HG03565 (cell line): ENCODE measurements around the gene FAM24B.
"Not testable (repeated sequence)": the region's sequence is repeated elsewhere in the genome, so short reads cannot be mapped to it uniquely, and the experiment has no call there.

Source experiments
- ATAC-seq: cut with Tn5 transposase; IDR thresholded peaks from one replicate; pipeline ENCODE4 v1.9.1; 2021; ENCODE audit warnings: mild to moderate bottlenecking, moderate library complexity; ENCODE audit not compliant: unreplicated experiment

FAM24B gene

DNA sequence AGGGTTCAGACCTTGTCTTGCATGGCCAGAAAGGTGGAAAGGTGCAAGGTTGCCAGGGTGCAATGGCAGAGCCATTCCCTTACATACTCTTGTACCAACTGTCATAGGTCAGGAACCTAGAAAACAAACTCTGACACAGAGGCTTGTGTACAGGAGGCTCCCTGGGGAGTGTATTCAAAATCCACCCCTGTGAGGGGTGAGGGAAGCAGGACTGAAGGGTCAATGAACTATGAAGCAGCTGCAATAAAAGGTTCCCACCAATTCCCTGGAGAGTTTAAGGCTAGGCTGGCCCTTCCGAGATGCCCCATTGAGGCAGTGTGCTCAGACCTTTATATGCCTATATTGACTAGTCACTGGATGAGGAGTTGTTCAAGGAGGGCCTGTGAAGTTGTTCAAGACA is 19.9 kb downstream of the FAM24B start:
- no peak for ATAC-seq

DNA sequence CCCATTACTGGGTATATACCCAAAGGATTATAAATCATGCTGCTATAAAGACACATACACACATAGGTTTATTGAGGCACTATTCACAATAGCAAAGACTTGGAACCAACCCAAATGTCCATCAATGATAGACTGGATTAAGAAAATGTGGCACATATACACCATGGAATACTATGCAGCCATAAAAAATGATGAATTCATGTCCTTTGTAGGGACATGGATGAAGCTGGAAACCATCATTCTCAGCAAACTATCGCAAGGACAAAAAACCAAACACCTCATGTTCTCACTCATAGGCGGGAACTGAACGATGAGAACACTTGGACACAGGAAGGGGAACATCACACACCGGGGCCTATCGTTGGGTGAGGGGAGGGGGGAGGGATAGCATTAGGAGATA is 21.3 kb downstream of the FAM24B start:
- ATAC-seq: not testable (repeated sequence)

DNA sequence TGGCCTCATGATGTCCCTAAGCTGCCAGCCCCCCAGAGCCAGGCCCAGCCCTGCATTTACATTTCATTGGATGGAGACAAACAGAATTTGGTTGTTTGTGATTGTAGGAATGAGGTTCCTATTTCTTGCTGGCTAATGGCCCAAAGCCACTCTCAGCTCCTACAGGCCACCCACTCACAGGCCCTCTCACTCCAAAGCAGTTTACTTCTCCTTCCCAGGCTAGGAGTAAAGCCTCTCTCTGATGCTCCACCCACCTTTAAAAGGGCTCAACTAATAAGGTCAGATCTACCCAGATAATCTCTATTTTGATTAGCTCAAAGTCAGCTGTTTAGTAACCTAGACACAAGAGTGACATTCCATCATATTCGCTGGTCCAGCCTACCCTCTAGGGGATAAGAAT is 22.5 kb downstream of the FAM24B start:
- no peak for ATAC-seq

DNA sequence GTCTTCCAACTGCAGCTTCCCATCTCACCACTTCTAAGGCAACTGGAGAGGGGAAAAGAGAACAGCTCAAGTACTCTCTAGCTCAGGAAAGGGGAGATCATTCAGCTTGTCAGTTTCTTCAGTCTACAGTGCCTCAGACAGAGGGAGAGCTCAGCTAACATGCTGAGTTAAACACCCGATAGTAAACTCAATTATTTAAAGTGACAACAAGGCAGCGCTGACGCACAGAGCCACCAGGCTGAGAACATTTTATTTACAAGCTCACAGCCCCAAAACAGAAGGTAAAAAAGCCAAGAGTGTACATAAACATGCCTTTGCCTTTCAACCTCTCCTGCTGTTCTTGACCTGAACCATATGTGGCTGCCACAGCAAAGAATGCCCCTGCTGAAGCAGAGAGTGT is 23.6 kb downstream of the FAM24B start:
- no peak for ATAC-seq

DNA sequence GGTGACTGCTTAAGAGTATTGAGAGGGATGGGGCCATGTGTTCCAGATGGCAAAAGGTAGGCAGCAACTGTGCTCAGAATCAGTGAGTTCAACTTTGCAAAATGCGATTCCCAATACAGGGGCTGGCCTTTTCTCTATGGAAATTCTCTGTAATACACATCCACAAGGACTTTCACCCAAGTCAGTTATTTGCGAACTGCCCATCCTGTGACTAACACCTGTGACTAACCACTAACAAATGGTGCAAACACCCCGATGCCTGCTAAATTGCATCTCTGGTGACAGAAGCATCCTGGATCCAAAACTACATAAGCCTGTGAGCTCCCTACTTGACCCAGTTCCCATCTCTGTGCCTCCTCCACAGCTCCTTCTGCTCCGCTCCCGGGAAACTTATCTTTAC is 24.7 kb downstream of the FAM24B start:
- ATAC-seq: no peak

DNA sequence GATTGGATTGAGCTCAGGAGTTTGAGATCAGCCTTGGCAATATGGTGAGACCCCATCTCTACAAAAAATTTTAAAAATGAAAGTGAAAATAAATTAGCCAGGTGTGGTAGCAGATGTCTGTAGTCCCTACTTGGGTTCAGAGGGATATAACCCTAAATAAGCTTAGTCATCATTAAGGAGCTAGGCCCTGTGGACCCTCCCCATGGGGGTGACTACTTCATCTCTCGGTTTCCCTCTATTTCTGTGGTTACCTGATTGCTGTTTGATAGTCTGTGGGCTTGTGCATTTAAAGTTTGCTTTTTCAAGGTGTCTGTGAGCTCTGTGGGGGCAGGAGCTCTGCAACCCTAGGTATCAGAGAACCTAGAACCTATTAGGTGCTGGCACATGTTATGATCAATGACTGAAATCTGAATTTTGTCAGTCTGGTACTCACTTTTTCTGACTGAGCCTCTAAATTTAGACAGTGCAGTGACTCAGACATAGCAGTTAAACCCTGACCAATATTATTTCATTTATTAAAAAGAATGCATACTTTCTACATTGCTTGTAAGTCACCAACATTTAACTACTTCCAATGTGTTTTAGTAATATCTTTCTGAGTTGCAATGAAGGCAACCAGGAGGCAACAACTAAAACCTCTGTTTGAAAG is 25.6 kb downstream of the FAM24B start:
- no peak for ATAC-seq

DNA sequence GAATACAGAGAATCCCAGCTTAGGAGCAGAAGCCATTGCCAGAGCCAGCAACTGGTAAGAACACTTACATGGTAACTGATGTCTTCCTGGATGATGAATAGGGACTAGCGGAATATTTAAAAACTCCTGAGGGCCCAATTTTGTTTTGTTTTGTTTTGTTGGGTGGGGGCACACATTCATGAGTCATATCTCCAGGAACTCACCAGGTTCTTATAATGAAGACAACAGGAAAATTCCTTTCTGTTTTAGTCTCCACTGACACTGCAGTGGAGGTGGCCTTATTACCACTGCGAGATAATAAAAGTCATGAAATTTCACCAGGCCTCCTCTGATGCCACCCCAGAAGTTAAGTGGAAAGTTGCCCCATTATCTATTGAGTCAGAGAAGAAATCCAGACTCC is 27.1 kb downstream of the FAM24B start:
- no peak for ATAC-seq

DNA sequence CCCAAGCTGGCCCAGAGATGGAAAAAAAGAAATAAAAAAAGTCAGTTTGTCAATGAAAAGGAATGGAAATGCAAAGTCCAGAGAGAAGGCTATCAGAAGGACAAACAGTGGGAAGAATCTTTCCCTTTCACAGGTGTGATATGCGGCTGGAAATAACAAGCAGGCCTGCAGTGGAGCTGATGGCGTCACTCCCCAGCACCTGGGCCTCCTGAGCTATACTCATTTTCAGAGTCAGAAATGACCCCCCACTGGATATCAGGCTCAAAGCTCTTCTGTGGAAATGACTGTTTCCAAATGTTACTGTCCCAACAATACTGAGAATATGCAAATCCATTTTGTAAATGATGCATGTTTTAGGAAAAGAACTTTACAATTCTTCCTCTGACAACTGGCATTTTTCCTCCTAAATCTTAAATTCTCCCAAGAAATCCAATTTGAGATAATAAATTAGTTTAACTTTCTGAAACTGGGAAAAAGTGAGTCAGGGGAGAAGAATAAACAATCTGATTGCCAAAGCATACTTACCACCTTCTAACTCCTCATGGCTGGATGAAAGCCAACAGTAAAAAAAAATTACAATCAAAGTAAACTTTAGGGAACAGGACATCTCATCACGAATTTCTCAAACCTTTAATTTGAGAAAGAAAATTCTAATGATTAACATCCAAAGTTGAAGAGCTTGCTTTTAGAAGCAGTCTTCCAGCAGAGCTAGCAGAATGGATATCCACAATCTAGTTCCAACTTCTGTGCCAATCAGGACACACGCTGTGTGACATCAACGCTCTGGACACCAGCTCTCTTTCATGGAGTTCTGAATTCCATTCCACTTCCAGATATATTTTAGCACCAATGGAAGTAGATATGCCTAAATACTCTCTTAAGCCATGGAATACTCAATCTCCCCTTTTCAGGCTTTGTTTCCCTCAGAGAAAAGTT is 28.4 kb downstream of the FAM24B start:
- no peak for ATAC-seq

DNA sequence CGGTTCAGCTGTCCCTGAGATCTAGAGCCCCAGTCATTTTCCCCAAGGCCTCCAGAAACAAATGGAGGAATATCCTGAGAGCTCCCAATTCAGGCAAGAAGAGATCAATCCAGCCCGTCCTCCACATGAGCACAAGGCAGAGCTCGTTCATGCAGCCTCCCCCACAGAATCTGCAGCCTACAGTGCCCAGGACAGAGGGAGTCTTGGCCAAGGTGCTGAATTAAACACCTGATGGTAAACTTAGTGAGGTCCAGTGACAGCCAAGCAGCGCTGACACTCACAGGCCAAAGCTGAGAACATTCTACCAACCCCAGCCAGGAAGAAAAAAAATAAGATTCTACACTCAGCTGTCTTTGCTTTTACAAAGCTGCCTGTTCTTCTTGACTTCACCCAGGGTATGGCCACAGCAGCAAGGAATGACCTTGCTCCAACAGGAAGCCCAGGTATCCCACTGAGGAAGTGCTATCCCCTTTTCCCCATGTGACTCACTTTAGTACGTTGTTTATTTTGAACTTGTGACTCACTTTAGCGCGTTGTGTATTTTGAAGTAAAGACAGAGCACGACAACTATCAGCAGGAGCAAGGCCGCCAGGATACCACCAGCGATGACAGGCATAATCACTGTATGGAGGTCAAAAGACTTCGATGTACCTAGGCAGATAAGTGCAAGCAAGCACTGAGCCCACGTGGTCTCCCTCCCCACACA is 29.3 kb downstream of the FAM24B start:
- no peak for ATAC-seq

DNA sequence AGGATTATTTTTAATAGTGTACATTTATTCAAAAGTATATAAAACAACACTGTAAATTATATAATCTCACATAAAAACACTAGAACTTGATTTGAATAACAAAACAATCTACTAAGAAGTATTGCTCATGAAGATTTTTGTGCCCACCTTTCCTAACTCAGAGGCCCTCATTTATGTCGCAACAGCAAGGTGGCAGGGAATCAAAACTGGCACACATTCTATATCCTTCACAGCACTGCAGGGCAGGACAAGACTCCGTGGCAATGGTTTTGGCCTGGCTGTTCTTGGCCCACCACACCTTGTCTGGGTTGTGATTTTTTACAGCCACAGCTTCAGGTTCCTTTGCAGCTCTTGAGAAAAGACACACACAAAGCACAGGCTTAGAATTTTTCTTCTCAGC is 30.3 kb downstream of the FAM24B start:
- no peak for ATAC-seq

DNA sequence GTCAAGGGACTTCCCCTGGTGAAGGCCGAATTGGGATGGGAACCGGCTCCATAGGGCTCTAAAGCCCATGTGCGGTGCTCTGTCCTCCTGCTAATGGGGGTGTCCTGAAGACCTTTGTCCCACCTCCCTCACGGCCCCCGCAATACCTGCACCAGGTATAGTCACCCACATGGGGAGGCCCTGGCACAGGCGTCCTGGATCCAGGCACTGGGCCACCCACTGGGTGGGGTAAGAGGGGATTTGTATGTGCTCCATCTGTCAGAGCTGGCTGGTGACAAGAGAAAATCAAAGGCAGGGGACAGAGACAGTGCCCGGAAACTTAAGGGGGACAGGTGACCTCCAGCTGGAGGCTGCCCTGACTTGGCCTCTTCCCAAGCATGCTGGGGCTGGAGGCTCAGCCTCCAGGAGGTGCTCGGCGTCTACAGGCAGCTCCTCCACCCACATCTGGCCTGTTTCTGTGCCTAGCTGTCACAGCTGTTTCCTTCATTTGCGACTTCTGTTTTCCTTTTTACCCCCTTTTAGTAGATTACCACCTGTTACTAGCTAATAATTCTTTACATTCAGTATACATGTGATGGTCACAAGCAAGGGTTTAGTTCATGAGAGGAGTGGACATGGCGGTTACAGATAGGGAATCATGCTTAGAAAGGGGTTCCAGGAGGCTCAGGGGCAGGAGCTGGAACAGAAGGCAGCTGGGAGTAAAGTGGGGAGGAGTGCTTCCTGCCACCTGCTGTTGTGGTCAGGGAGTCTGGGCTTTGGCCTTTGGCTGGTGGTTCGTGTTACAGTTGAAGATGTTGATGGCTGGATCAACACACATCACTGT is 31.4 kb downstream of the FAM24B start:
- no peak for ATAC-seq

DNA sequence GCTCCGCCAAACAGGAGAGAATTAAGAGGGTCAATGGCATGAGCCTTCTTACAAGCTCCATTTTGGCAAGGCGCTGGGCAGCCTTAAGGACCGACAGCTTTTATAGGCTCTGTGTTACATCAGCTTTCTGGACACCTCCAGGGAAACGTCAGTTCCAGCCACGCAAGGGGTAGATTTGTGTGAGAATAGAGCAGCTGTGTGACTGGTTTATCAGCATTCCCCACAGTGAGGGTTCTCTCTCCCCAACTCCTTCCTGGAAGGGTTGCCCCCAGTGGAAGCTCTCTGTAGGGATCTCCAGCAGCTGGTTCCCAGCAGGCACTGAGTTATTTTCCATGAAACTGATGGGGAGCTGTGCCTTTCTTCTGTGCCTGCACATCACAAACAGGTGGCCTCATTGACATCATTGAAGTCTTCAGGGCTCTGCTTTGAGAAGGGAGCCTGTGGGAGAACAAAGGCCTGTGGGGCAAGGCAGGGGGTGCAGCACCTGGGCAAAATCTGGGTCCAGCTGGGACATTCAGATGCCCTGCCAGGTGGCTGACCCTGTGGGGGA is 33.5 kb downstream of the FAM24B start, which contains the start of gene CUZD1:
Gene CUZD1, minus strand, starts transcription at position 75 of the 550 bp plus-strand sequence. Its CDS starts 14 bp downstream, at position 61.
- ATAC-seq: no peak

DNA sequence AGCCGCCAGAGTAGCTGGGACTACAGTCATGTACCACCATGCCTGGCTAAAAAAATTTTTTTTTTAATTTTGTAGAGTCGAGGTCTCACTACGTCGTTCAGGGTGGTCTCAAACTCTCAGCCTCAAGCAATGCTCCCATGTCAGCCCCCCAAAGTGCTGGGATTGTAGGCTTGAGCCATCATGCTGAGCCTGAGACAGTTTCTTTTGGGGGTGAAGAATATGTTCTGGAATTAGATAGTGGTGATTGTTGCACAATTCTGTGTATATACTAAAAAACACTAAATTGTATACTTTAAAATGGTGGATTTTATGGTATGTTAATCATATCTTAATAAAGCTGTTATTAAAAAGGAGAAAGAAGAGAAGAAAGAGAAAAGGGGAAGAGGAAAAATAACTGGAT is 35.2 kb downstream of the FAM24B start:
- no peak for ATAC-seq

DNA sequence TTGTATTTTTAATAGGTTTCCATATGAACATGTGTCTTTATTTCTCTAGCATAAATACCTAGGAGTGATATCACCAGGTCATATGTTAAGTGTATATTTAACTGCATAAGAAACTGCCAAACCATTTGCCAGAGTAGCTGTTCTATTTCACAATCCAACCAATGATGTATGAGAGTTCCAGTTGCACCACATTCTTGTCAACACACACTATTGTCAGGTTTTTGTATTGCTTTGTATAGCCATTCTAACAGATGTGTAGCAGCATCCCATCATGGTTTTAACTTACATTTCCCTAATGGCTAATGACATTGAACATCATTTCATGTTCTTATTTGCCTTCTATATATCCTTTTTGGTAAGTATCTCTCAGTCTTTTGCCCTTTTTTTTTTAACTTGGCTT is 37.8 kb downstream of the FAM24B start:
- ATAC-seq: no peak

DNA sequence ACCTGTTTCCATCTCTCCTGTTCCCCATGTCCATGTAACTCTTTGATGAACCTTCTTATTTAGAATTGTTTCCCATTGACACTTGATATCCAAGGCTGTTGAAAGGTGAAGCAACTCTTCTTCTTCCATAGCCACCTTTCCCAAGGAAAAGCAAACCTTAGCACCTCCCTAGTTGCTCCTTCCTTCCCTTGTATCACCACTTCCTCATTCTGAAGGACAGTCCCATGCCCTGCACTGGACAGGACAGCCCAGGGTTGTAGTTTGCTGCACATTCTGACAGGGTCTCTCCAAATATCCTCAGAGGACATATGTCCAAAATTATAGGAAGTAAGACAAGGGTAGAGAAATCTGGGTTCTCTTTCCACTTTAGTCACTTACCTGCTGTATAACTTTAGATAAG is 39.9 kb downstream of the FAM24B start:
- no peak for ATAC-seq

DNA sequence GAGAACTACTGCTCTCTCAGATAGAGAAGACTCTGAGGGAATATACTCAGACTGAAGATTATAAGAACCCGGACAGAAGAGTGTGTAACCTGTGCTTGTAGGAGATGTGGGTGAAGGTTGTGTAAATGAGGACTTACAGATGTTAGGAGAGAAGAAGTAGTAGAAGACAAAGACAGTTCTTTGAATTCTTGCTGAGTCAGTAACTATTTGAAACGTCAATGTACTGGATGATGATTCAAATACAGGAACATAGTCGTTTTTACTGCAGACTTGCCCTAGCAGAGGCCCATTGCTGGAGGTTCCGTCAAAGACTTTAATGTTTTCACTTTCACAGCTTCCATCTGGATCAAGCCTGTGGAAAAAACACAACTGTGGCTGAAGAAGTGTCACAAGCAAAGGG is 40.5 kb downstream of the FAM24B start:
- no peak for ATAC-seq

DNA sequence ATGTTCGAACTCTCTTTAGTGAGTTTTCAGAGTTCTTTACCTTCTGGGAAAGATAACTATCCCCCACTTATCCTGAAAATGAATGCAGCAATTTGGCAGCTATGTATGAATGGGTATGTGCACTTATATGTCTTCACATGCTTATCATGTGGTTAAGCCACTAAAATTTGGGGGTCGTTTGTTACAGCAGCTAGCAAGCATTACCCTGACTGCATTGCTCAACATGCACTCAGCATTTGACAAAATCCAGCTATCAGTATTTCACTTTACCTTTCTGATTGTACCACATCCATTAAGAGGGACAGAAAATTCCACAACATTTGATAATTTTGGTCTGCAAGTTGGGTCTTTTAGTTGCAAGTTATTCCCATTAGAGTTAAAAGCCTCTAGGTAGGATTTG is 43.5 kb downstream of the FAM24B start:
- ATAC-seq: no peak

DNA sequence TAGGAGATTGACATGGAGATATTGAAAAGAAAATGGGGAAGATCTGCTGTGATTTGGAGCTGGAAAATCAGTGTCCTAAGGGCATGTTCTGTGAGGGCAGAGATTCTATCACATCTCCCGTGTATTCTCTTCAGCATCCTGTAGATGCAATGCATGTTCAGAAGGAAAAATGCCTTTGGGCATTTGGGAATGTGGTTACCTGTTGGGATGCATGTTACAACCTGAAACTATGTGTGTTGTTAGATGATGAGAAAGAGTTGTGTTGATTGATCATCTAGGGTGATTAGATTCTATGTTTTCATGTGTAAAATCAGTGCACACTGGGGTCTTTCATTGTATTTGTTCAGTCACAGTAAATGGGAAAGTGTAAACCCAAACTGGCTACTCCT is 48.4 kb downstream of the FAM24B start:
- ATAC-seq: no peak

DNA sequence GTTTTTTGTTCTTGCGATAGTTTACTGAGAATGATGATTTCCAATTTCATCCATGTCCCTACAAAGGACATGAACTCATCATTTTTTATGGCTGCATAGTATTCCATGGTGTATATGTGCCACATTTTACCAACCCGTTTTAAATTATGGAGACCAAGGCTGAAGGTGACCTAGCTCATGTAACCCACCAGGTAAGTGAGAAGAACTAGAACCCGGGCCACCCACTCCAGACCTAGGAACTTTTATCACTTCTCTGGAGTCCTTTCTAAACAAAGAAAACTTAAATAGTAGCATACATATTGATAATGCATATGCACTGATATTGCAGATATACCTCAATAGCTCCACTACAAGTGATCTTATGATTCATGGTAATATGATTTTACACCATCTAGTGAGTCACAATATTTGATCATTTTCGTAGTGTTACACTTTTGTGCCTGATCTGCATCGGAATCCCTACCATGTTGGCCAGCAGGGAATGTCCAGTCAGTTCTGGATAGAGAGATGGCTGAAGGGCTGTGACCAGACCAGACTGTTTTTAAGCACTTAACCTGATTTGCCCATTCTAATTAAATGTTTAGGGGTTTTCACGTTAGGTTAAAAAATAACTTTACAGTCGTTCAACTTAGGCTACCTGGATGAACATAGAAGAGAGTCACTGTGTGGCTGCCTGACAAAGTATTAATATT is 49.0 kb downstream of the FAM24B start:
- ATAC-seq: no peak

DNA sequence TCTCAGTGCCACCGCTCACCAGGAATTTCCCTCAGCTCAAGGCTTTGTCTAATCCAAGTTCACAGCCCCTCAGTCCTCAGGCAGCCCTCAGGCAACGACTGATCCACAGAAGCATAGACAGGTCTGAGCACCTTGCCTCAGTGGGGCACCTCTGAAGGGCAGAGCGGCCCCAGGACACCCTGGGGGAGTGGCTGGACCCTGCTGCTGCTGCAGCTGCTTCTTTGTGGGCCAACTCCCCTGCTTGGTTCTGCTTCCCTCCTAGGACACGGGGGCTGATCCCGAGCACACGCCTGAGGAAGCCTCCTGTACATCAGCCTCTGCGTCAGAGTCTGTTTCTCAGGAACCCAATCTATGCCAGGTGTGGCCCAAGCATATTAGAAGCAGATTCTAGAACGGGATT is 49.9 kb downstream of the FAM24B start:
- ATAC-seq: no peak
